Amygdala (tissue), 56 donors: ENCODE results near the gene KLF7.

Source experiments
- DNase-seq, 56 donors: peaks; one replicate each; lab custom pipeline; 2025; lab: John Stamatoyannopoulos, UW

The KLF7 gene

GRCh38 chr2:207073412-207073800 is 92.3 kb downstream of the KLF7 start:
- no peak for DNase-seq

GRCh38 chr2:207072571-207072970 is 93.2 kb downstream of the KLF7 start:
- DNase-seq: no peak

GRCh38 chr2:207071820-207072219 is 93.9 kb downstream of the KLF7 start:
- no peak for DNase-seq

- DNase-seq: no peak
Observed at GRCh38 chr2:207067473-207067872, 98.3 kb downstream of the KLF7 start.

- peak in 16 of 56 donors; percentile 8 to 57 (median 24) for DNase-seq
Observed at GRCh38 chr2:207066791-207067460, 98.8 kb downstream of the KLF7 start.

GRCh38 chr2:207066166-207066565 is 99.6 kb downstream of the KLF7 start:
- DNase-seq: no peak

GRCh38 chr2:207064128-207064690 is 101.5 kb downstream of the KLF7 start:
- no peak for DNase-seq

- DNase-seq: no peak
Observed at GRCh38 chr2:207061181-207061580, 104.6 kb downstream of the KLF7 start.

- peak in 1 of 56 donors; percentile 11 for DNase-seq
Observed at GRCh38 chr2:207055257-207055656, 110.5 kb downstream of the KLF7 start.

- DNase-seq: no peak
Observed at GRCh38 chr2:207054521-207054920, 111.2 kb downstream of the KLF7 start.

GRCh38 chr2:207051385-207051965 is 114.3 kb downstream of the KLF7 start:
- DNase-seq: no peak

GRCh38 chr2:207049122-207049521 is 116.6 kb downstream of the KLF7 start:
- no peak for DNase-seq

GRCh38 chr2:207048416-207048815 is 117.3 kb downstream of the KLF7 start:
- DNase-seq: no peak

- DNase-seq: peak in 5 of 56 donors; percentile 12 to 45 (median 42)
Observed at GRCh38 chr2:207046724-207047123, 119.0 kb downstream of the KLF7 start.

GRCh38 chr2:207045531-207045930 is 120.2 kb downstream of the KLF7 start:
- no peak for DNase-seq

GRCh38 chr2:207044379-207045362 is 121.1 kb downstream of the KLF7 start:
- DNase-seq: no peak

GRCh38 chr2:207042841-207043240 is 122.9 kb downstream of the KLF7 start:
- no peak for DNase-seq

- peak in 1 of 56 donors; percentile 21 for DNase-seq
Observed at GRCh38 chr2:207041786-207042554, 123.8 kb downstream of the KLF7 start.

- peak in 6 of 56 donors; percentile 23 to 63 (median 44) for DNase-seq
Observed at GRCh38 chr2:207041279-207041678, 124.5 kb downstream of the KLF7 start.

- DNase-seq: no peak
Observed at GRCh38 chr2:207040696-207041095, 125.1 kb downstream of the KLF7 start.
